GM19023 (cell line): ENCODE results near the gene TAS2R1.

Experiments used
- ATAC-seq: cut with Tn5 transposase; IDR thresholded peaks from one replicate; pipeline ENCODE4 v1.9.1; 2021; ENCODE audit warnings: mild to moderate bottlenecking, moderate library complexity; ENCODE audit not compliant: unreplicated experiment

Gene TAS2R1, protein sequence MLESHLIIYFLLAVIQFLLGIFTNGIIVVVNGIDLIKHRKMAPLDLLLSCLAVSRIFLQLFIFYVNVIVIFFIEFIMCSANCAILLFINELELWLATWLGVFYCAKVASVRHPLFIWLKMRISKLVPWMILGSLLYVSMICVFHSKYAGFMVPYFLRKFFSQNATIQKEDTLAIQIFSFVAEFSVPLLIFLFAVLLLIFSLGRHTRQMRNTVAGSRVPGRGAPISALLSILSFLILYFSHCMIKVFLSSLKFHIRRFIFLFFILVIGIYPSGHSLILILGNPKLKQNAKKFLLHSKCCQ

DNA sequence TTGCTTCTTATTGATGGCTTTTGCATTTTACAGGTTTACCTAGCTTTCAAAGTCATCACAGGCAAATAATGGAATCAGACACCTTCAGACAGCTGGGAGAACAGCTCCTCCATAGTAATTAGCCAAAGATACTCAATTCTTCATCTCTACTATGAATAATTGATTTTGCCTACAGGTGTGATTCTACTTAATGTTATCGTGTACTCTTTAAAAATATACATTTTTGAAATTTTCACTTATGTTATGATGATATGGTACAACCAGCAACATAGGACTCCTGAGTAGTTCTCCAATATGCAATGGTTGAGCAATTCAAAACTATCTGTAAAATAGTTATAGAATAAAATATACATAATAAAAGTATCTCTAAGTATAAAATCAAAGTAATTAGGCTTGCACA lies at the start of gene TAS2R1:
Gene TAS2R1 (minus strand): TSS at position 101 of the 400 bp plus-strand sequence. CDS start 319 bp downstream, outside the sequence.
- no peak for ATAC-seq

DNA sequence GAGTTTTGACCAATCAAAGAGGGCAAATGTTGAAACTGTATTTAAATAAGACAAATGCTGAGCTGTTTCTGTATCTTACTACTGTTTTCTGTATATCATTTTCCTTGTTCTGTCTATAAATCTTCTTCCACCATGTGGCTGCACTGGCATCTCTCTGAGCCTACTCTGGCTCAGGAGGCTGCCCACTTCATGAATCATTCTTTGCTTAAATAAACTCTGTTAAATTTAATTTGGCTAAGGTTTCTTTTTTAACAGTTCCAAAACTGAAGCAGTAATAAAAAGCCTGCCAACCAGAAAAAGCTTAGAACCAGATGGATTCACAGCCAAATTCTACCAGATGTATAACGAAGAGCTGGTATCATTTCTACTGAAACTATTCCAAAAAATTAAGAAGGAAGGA lies 40.2 kb upstream of the TAS2R1 start:
- ATAC-seq: no peak

- ATAC-seq: no peak
Measured at GRCh38 chr5:9667906-9668305, 37.8 kb upstream of the TAS2R1 start.

DNA sequence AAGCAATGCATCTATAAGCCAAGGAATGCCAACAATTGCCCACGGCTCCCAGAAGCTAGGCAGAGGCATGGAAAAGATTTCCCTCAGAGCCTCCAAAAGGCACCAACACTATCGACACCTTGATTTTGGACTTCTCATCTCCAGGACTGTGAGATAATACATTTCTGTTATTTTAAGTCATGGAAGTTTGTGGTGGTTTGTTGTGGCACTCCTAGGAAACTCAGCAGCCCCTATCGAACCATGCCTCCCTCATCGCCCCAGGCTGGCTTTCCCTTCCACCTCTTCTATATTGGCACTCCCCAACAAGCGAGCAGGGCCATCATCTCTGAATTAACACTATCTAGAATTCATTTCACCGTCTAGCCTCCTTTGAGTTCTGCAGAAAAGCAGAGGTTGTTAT lies 33.7 kb upstream of the TAS2R1 start:
- no peak for ATAC-seq

DNA sequence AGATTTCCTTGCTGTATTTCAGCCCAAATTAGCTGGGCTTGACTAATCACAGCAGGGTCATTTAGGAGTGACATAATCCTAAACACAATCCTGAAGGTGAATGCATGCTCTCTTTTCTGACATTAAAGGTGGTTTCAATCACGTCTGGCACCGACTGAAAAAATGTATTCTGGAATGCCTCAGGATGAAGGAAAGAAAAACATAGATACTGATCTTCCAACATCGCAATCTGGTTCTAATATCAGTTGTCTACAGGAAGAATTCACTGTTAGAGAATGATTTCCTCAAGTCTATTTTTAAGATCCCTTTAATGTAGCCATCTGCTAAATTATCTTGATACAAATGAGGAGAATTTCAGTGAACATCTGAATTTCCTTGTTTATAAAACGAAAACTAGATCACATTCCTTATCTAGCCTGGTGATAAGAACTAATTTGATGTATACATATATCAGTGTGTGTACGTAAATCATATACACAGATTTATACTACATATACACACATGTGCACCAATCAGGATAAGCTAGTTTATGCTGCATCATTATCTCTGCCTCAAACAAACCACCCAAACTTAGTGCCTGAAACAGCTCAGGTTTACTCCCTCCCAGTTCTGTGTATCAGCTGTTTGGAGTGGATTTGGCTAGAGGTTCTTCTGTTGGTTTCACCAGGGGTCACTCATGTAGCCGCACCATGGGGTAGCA lies 31.3 kb upstream of the TAS2R1 start:
- no peak for ATAC-seq

DNA sequence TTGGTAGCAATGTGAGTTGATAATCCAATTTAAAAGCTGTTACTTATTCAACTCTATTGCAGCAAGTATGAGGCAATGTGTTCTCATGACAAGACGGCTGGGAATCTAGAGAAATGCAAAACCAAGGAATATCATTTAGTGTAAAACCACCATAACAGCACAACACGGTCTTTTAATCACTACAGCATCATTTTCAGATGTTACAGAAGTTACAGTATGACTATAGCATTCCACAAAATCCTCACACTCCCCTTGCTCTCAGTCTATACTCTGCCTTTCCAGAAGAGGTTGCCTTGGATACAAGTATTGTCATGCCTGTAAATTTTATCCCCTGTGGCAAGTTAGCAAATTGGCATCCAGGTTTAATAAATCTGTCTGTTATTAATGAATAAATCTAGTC lies 28.6 kb upstream of the TAS2R1 start:
- no peak for ATAC-seq

DNA sequence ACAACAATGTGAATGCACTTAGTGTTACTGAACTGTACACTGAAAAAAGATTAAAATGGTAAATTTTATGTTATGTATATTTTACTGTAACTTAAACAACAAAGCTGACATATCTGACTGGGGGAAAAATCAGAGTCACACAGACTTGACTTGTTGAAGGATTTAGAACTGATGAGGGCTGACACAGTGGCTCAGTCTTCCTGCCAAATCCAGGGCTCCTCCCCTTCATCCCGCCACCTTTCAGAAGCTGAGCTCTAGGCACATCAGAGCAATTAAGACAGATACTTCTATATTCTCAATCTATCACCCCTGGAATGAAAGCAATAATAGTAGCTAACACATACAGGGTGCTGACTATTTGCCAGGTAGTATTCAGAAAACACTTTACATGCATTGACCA lies 27.7 kb upstream of the TAS2R1 start:
- no peak for ATAC-seq

DNA sequence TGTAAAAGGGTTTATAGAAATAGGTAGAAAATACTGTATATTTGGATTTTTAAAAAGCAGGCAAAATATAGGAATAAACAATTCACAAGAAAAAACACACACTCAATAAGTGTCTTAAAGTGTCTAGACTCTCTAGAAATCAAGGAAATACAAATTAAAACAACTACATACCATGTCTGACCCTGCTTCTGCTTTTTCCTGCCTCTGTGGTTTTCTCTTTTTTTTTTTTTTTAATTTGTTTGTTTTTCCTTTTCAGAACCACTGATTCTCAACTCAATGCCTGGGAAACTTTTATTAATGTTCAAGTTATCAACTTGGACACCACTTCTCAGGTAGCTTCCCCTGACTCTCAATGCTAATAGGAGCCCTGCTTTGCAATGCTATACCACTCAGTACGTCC lies 25.5 kb upstream of the TAS2R1 start:
- ATAC-seq: no peak

DNA sequence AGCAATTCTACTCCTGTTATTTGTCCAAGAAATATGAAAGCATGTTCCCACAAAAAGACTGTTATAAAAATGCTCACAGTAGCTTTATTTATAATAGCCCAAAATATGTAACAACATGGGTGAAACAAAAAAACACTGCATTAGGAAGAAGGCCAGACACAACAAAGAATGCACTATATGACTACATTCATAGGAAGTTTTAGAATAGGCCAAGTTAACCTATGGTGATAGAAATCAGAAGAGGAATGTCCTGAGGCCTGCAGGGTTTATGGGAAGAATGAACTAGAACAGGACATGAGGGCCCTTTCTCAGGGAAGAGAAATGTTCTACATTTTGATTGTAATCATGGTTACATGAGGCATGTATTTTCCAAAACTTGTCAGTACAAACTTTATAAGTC lies 24.7 kb upstream of the TAS2R1 start:
- ATAC-seq: no peak

DNA sequence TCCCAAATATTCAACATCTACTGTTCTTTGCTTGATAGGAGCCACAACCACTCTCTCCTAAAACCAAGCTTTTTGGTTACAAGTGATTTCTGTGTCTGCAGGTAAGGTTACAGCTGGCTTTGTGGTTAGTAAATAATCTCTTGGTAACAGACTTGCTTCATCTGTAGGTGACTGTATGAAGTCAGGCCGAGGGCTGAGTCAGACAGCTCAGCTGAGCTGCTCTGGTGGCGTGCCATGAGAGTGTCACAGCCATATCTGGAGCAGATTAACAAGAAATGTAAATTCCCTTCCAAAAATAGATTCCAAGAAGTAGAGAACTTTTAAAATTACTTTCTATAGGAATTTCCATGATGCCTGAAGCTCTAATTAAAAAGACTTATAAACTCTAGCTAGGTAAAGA lies 23.7 kb upstream of the TAS2R1 start:
- peak; percentile 96 for ATAC-seq

GRCh38 chr5:9653061-9653460 lies 22.9 kb upstream of the TAS2R1 start:
- ATAC-seq: no peak

- no peak for ATAC-seq
Measured at GRCh38 chr5:9652295-9652694, 22.1 kb upstream of the TAS2R1 start.

- no peak for ATAC-seq
Measured at GRCh38 chr5:9646843-9647242, 16.7 kb upstream of the TAS2R1 start.

DNA sequence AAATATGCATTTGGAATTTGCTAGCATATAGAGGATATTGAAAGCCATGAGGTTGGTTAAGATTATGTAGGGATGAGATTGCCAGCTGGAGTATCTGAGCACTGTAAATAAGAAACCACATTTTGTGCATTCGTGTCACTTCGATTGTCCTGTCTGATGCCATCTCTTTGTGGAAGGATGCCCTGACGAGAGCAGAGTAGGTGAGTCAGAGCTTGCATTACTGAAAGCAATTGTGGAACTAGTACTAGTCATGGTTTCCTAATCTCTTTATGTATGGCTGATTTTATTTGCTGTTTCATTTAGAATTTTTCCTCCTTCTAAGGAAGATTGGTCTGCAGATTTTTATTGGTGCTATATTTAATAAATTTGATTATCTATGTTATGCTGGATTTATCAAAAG lies 14.5 kb upstream of the TAS2R1 start:
- no peak for ATAC-seq

GRCh38 chr5:9642621-9643020 lies 12.5 kb upstream of the TAS2R1 start:
- no peak for ATAC-seq

GRCh38 chr5:9641806-9642355 lies 11.7 kb upstream of the TAS2R1 start:
- no peak for ATAC-seq

- no peak for ATAC-seq
Measured at GRCh38 chr5:9632495-9632894, 2.3 kb upstream of the TAS2R1 start.

GRCh38 chr5:9627541-9627940 lies 2.6 kb downstream of the TAS2R1 start:
- ATAC-seq: no peak

DNA sequence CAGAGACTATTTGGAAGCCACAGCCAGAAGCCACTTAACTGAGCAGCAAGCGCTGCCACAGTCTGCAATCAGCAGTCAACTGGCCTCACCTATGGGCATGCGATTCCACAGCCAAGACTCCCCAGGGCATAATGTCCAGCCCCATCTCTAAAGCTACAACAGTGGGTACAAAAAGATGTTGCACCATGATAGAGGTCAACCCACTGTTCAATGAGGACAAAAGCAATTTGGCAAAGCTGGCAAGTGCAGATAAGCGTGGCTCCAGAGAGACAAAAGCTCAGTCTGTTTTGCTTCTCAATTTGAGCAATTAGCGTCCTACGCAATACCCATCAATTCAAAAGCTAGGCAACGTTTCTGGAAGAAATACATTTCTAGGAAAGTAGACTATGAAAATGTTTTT lies 3.2 kb downstream of the TAS2R1 start:
- ATAC-seq: no peak

- ATAC-seq: no peak
Measured at GRCh38 chr5:9625731-9626130, 4.4 kb downstream of the TAS2R1 start.

GRCh38 chr5:9625286-9625685 lies 4.9 kb downstream of the TAS2R1 start:
- ATAC-seq: no peak

DNA sequence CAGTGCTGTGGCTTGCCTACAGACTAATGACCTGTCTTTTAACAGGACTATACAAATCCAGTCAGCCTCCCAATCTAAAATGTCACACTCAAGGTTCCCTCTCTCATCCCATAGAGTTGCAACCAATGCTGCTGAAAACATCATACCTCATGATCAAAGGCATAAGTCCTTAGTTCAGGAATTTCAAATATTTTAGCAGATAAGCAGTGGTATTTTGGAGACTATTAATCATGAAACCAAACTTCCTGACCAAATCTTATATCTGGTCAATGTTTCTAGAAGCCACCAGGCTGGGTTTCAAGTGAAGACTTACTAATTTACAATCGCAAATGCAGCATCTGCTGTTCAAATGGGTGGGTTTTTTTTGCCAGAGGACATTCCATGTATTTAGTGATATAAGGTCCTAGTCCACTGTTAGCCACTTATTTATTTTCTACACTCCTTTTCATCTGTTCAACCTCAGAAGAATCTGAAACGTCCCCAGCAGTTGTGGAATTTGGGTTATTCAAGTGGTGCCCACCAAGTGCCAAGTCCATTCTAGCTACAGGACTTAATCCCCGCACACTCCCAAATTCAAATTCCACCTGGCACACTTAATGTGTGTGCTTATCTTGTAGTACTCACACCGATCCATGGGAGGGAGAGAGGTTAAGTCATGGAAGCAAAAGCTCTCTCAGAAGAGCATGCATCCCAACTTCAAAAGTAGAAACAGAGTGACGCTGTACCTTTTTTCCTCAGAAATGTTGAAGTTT lies 5.8 kb downstream of the TAS2R1 start:
- ATAC-seq: no peak
